NCI-H748 (cell line): ENCODE measurements around the gene NOL9.
"Not testable (repeated sequence)": the region's sequence is repeated elsewhere in the genome, so short reads cannot be mapped to it uniquely, and the experiment has no call there.

Source experiments
- DNase-seq: peaks from one replicate; lab custom pipeline; 2025; ENCODE audit not compliant: unreplicated experiment; lab: John Stamatoyannopoulos, UW

The NOL9 gene

DNA sequence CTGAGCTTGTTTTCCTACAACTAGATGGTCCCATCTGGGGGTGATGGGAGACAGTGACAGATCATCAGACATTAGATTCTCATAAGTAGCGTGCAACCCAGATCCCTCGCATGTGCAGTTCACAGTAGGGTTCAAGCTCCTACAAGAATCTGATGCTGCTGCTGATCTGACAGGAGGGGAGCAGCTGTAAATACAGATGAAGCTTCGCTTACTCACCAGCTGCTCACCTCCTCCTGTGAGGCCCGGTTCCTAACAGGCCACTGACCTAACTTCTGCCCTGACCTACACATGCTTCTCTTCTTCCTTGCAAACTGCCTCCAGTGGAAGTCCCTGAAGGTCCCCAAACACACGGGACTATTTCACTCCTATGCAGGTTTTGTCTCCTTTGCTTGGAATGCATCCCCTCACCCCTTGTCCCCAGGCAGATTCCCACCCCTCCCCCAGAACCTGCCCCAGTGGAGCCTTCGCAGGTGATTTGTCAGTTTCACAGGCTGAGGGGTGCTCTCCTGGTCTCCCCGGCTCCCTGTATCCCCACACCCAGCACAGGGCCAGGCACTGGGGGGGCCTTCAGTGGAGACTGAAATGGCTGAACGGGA, 19.8 kb upstream of the NOL9 start:
- no peak for DNase-seq

DNA sequence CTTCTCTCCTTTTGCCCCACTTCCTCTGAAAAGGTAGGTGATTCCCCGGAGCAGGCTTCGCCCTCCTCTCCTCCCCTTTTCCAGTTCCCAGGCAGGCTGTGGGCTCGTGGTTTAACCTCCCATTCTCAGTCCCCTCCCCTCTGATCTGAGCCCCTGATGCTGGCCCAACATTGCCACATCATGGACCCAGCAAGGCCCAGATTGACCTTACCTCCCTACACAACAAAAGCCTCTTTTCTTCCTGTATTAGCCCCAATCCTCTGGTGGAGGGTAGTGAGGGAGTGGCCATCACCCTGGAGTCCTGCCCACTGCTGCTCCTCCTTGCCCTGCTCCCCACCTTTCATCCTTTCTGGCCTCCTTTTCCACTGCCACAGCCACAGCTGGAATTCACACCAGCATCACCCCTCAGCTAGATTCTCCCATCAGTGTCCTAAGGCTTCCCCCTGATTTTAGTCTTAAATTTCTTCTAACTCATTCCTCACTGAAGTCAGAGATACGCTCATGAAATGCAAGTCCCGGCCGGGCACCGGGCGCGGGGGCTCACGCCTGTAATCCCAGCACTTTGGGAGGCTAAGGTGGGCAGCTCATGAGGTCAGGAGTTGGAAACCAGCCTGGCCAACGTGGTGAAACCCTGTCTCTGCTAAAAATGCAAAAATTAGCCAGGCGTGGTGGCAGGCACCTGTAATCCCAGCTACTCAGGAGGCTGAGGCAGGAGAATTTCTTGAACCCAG, 18.5 kb upstream of the NOL9 start:
- no peak for DNase-seq

DNA sequence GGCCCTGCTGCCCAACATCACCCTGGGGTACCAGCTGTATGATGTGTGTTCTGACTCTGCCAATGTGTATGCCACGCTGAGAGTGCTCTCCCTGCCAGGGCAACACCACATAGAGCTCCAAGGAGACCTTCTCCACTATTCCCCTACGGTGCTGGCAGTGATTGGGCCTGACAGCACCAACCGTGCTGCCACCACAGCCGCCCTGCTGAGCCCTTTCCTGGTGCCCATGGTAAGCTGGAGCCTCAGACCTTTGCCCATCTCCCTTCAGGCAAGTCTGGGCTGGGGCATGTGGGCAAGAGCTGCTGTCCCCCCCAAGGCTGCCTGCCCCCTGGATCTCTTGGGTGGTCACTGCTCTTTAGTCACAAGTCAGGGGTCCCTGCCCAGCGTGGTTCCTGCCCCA, 16.7 kb upstream of the NOL9 start:
- no peak for DNase-seq

DNA sequence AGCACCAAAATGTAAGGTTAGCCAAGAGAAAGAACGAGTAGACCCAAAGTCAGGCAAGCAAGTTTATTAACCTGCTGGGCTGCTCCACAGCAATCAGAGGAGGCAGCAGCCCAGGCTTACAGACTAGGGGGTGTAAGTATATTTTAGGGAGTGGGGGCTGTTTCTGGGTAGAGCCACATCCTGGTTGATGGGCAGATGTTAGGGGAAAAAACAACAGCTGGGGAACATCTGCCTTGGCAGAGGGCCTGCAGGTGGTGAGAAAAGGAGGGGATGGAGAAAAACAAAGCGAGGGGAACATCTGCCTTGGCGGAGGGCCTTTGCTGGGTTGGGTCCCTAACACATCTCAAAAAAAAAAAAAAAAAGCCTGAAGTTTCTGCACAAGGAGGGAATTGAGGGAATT, 15.8 kb upstream of the NOL9 start:
- no peak for DNase-seq

DNA sequence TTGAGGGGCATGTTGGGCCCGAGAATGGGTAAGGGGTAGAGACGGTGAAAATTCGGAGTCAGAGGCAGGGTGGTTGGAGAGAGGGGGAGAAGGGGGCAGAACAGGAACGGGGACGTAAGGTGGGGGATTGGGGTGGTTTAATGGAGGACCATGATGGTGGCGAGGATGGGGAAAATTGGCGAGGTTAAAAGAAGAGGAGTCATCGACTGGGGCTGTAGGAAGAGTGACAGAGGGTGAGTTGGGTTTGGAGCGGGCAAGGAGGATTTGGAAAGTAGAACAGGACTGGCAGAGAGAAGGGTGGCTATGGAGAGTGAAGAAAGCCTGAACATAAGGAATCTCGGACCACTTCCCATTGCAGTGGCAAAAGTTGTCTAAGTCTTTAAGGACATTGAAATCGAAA, 14.7 kb upstream of the NOL9 start:
- no peak for DNase-seq

DNA sequence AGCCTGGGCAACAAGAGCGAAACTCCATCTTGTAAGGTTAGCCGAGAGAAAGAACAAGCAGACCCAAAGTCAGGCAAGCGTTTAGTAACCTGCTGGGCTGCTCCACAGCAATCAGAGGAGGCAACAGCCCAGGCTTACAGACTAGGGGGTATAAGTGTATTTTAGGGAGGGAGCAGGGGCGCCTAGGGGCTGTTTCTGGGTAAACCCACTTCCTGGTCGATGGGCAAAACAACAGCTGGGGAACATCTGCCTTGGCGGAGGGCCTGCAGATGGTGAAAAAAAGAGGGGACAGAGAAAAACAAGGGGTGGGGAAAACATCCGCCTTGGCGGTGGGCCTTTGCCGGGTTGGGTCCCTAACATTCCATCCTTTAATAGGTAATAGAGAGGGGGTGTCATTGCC, 6.0 kb upstream of the NOL9 start:
- DNase-seq: no peak

DNA sequence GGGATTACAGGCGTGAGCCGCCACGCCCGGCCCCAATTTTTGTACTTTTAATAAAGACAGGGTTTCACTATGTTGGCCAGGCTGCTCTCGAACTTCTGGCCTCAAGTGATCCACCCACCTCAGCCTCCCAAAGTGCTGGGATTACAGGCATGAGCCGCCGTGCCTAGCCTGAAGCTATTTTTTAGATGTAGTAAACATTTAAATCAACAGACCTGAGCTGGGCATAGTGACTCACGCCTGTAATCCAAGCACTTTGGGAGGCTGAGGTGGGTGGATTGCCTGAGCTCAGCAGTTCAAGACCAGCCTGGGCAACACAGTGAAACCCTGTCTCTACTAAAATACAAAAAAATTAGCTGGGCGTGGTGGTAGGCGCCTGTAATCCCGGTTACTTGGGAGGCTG, 4.8 kb upstream of the NOL9 start:
- DNase-seq: not testable (repeated sequence)

DNA sequence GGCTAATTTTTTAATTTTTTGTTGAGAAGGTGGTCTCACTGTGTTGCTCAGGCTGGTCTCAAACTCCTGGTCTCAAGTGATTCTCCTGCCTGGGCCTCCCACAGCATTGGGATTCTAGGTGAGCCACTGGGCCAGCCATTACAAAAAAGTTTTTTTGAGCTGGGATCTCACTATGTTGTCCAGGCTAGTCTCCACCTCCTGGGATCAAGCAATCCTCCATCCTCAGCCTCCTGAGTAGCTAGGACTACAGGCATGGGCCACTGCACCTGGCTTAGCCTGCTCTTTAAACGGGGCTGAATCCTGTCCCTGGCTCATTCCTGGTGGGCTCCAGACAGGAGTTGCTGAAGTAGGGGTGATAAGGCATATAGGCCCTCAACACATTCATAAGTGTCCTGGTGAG, 3.3 kb upstream of the NOL9 start:
- DNase-seq: no peak

DNA sequence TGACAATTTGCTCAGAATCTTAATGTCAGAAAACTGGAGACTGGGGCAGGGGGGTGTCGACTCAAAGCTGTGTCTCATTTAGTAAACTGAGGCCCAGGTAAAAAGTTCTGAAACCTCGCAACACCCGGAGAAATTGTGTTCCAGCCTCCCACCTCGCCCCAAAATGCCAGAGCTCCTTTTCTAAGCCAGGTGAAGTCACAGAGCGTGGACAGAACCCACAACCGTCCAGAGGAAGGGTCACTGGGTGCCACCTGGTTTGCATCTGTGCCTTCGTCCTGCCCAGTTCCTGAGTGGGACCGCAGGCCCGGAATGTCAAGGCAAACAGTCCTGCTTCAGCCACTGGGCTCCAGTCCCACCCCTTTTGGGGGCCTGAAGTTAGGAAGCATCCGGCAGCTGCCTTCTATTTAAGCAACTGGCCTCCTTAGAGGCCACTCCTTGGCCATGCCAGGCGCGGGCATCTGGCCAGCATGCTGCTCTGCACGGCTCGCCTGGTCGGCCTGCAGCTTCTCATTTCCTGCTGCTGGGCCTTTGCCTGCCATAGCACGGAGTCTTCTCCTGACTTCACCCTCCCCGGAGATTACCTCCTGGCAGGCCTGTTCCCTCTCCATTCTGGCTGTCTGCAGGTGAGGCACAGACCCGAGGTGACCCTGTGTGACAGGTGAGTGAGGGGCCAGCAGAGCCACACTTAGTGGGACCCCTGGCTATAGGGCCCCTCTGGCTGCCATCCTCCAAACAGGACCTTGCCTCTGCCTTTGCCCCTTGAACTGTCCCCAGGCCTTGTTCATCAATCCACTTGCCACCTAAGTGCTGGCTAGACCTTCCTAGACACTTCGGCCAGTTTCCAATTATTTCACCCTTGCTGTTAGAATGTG, 830 bp upstream of the NOL9 start, which contains the start of gene TAS1R1:
Gene TAS1R1, plus strand, starts transcription at position 401 of the 872 bp plus-strand sequence. Its CDS starts 67 bp downstream, at position 468.
- no peak for DNase-seq

DNA sequence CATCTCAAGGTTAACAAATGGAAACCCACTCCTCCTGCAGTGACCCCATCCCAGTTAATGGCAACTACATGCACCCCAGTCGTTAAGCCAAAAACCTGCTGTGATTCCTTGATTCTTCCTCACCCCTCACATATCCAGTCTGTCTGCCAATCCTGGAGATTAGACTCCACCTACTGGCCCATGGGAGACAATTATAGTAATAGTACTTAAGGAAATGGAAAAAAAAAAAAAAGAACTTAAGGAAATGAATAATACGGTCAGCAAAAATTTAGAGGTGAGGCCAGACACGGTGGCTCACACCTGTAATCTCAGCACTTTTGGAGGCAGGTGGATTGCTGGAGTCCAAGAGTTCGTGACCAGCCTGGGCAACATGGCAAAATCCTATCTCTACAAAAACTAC, 7.0 kb downstream of the NOL9 start:
- DNase-seq: no peak

DNA sequence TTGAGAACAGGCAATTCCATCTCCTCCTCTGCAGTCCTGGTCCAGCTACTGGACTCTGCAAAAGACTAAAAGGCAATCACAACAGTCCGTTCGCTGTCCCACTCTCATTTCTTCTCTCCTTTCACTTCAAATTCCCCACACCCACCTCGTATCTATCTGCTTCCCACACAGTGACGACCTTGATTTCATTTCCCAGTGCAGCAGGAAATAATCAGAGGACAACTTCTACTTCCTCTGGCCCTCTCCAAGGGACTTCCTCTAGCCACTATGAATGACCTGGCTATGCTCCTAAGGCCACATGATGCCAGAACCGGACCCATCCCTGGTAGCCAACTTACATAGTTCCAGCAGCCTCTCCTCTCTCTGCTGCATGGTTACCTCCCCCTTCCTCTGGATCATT, 8.0 kb downstream of the NOL9 start:
- DNase-seq: no peak

DNA sequence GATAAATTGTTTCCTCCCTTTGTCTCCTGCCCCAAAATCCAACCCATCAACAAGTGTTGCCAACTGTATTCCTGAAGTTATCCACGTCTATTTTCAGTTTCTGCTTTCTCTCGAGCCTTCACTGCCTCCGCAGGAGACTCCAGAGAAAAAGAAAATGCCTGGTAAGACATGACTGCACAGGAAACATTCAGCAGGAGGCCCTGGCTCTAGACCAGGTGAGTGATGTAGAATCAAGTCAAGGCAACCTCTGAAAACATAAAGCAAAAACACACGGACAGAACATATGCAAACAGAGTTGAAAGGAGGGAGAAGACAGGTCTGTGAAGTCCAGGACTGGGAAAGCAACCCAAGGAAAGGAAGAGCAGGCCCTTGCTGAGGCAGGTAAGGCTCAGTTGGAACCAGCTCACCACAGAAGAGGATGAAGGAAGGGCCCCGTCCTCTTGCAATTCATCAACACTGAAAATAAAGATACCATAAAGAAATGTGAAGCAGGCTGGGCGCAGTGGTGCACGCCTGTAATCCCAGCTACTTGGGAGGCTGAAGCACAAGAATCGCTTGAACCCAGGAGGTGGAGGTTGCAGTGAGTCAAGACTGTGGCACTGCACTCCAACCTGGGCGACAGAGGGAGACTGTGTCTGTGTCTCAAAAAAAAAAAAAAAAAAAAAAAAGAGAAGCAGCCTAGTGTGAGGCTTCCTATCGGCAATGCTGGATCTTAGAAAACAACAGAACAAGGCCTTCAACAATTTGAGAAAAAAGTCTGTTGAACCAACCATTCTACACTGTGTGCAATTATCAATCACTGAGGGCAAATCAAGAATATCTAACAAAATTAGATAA, 8.8 kb downstream of the NOL9 start:
- DNase-seq: no peak

DNA sequence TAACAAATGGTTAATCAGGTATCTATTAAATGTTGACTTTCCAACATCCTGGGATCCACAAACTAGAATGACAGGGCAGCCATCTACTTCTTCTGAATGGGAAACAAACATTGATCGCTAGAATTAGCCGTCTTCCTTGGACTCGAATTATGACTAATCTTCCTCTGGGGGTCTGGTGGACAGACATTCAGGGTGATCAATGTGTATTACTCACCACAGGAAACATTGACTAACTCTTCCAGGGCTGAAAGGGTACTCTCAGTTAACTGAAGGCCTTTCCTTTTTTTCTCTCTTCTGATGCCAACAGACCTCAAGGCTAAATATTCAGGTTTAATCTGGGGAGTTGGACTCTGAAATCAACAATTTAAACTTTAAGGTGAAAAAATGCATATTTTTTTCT, 9.5 kb downstream of the NOL9 start:
- no peak for DNase-seq

DNA sequence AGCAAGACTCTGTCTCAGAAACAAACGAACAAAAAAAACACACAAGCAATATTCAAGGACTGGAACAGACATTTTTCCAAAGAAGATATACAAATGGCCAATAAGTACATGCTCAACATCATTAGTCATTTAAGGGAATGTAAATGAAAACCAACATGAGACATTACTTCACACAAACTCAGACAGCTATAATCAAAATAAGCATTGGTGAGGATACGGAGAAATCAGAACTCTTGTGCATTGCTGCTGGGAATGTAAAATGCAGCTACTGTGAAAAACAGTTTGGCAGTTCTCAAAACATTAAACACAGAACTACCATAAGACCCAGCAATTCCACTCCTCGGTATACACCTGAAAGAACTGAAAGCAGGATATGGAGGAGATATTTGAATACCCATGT, 15.4 kb downstream of the NOL9 start:
- DNase-seq: no peak

DNA sequence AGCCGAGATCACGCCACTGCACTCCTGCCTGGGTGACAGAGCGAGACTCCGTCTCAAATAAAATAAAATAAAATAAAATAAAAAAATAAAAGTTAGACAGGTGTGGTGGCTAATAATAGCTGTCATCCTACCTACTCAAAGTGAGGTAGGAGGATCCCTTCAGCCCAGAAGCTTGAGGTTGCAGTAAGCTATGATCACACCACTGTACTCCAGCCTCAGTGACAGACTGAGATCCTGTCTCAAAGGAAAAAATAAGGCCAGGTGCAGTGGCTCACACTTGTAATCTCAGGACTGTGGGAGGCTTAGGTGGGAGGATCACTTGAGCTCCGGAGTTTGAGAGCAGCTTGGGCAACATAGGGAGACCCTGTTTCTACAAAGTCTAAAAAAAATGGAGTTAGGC, 18.0 kb downstream of the NOL9 start:
- no peak for DNase-seq

DNA sequence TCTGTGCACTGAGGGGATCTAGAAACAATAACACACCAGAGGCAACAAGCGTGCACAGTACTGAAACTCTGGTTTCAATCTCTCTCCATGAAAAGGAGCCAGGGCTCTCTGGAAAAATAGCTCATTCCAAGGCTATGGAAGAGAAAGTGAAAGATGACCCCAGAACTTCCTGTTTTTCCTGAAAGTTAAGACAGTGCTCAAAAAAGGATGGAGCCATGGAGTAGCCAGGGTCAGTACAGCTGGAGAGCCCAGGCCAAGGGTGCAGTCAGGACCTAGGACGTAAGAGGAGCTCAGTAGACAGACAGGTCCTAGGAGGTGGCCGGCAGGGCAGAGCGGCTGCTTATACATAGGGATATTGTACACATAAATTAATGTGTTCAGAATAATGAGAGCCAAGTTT, 19.1 kb downstream of the NOL9 start:
- no peak for DNase-seq

DNA sequence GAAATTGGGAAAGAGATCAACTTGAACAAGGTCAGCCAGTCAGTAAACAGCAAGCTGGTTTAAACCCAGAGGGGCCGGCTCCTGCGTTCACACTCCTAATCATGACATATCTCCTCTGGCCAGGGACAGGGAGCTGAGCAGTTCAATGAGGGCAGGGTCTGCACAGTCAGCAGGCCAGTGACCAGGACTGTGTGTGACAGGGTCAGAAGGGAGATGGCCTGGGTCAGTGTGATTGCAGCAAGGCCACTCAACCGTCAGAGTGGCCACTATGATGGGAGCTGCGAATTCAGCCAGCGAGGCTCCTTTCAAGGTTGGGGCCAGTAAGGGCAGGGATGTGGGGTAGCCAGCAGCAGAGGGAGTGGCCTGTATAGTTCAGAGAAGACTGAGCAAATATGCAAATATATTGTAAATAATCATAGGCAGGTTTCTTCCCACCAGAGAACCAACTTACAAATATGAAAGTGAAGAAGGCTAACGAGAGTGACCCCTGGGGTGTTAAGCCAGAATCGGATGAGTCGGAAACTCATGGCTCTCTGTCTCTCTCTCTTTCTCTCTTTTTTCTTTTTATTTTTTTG, 20.0 kb downstream of the NOL9 start:
- no peak for DNase-seq

DNA sequence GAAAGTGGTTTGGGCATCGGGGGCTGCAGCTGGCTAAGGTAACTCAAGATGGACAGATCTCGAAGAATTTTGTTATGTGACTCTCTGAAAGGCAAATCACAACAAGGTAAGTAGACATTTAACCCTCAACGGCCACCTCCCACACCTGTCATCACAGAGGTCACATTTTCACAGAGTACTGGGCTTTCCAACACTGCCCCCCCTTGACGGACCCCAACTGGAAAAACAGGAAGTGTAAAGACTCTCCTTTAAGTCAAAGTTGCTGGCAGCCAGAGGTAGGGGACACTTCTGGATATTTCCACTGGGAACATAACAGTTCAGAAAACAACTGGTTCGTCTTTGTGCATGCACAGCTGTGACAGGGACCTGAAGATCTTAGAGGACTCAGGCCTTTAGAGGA, 22.3 kb downstream of the NOL9 start:
- DNase-seq: no peak

DNA sequence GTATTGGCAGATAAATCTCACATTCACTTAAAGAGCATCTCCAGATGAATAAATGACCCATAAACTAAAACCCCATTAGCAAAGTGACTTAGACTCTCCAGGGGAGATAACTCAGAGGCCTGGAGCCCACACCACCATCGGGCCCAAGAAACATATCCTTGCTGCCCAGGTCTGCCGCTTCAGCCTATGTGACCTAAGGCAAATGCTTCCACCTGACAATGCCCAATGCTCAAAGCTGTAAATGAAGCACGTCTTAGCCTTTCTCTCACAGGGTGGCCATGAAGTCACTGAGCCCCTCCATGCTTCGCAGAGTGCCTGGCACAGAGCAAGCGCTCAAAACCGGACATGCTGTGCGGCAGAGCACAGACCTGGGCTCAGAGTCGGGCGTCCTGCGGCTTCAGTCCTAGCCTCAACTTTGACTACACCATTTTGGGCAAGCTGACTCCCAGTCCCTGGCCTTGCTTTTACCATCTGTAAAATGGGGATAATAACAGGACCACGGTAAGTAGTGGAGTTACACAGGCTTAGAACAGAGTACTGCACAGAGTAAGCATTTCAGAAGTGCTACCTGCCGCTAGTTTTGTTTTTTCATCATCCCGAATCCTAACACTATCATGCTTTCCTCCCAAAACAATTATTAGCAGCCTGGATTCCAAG, 23.7 kb downstream of the NOL9 start:
- DNase-seq: no peak

DNA sequence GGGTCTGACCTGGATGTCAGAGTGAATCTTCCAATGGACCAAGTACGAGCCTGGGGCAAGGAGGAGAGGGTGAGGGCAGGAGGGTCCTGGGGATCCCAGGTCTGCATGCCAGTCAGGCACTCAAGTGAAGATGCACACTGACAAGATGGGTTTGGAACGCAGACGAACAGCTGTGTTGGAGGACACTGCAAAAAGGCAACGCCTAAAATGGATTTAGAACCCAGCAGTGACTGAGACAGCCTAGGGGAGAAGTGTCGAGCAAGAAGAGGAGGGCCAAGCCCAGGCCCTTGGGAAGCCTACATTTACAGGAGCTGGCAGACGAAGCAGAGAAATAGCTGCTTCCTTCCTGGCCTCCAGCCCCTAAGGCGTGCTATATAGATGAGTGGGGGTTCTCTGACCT, 25.8 kb downstream of the NOL9 start:
- DNase-seq: no peak
